G401 (cell line): ENCODE measurements around the gene NOTO. TPM values are rescaled to one million over a fixed set of nuclear protein-coding genes. Genes with fewer than 3 reads are reported as not detected.

Experiments
- DNase-seq: peaks from one replicate; pipeline ENCODE4 v3.0.0-alpha.2; 2015; ENCODE audit warnings: low spot score
- in situ Hi-C: cut with HindIII; loops from 2 replicates; pipeline ENCODE4 v1.10.0; 2016; ENCODE audit warnings: low sequenced_read_pairs, mixed read lengths
- total RNA-seq: library from RNA; depleted of rRNA; stranded (reverse); fragments of >200 nt; shearing (Covaris generic); gene quantifications from 2 replicates; pipeline ENCODE4 v1.2.3, GENCODE V29; 2014; rRNA removed

The NOTO gene
- total RNA-seq, 1 experiment from 2014 or later, result not detected

GRCh38 chr2:73254343-73255006 lies 52.1 kb downstream of the NOTO start:
- no peak for DNase-seq
- in situ Hi-C loops, result no loop called here

- in situ Hi-C loops, result no loop called here
- DNase-seq, result no peak
Measured at GRCh38 chr2:73255007-73255644, 52.8 kb downstream of the NOTO start.

DNA sequence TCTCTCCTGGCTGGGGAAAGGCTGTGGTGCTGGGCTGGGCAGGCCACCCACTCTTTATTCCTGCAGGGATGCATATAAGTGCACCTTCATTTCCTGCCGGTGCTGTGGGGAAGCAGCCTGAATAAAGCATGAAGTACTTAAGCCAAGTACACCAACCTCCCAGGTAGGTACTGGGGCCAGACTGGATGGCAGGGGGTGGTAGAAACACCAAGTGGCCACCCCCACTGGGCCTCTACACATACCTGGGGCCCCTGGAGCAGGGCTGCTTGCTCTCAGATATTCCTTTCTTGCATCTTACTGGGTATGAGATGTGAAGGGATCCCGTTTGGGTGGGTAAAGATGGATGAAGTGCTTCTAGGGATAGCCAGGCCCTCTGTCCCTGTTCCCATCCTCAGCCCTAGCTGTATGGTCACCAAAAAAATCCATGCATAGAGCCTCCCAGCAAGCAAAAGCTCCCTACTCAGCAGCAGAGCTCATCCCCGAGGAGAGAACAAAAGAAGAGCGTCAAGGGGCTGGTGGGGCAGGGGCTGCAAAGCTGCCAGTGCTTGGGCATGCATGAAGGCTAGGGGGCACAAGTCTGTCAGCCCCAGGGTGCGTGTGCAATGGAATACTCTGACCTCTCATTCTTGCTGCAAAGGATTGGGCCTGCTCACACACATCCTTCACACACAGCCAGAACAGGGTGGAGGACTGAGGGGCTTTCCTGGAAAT lies 53.7 kb downstream of the NOTO start:
- in situ Hi-C loops, result no loop called here
- no peak for DNase-seq

DNA sequence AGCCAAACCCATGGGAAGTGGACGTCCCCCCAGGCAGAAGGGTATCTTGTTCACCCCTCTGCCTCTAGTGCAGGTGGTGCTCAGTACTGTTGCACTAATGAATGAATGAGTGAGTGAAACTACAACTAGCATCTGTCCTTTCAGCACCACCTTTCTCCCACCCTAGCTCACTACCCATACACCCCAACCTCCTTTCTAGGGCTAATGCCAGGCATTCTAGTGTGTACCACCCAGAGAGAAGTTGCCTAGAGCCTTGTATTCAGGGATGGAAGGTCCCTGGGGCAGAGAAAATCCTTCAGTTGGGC lies 54.2 kb downstream of the NOTO start:
- in situ Hi-C loops, result no loop called here
- no peak for DNase-seq

DNA sequence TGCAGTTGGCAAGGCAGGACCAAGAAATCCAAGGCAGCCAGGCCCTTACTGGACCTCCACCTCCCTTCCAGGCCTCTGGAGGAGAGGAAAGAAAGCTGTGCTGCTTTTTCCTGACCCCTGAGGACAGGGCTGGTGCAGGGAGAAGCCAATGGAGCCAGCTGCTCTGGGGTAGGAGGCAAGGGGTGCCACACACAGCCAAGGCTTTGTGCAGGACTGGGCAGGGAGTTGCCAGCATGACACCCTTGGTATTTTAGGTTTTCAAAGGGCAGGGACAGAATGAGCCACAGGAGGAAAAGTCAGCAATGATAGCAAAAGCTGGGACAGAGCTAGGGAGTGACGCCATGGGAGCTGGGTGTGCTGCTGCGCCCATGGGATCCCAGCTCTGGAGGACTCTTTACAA lies 54.6 kb downstream of the NOTO start:
- in situ Hi-C loops, result no loop called here
- no peak for DNase-seq

GRCh38 chr2:73257425-73258125 lies 55.2 kb downstream of the NOTO start:
- no peak for DNase-seq
- in situ Hi-C loops, result no loop called here

DNA sequence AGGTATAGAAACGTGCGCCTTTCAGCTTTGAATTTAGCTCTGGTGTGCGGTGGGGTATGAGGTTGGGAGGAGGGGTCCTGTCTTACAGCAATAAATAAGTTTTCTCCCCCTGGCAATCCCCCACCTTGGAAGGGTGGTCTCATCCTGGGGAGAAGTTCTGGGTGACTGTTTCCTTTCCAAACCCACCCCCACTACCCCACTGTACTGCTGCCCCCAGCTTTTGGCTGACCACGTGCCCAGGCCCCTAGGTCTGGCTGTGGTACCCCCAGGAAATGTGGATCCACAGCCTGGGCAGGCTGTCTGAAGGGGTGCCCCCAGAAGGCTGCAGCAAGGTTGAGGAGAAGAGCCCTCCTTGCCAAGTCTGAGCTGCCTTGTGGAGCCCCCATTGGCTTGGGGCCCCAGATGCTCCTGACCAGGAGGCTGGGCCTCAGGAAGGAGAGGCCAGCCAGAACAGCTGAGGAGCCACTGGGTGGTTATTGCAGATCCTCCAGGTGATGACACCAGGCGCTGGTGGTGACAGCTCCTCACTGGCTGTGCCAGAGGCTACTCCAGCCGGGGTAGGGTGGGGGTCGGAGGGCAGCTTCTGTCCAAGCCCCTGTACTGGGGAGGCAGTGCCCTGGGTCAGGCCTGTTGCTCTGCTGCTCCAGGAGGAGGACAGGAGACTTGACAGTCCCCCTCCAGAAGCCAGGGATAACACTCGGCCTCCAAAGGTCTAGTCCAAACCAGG lies 56.0 kb downstream of the NOTO start:
- no peak for DNase-seq
- in situ Hi-C loops, result no loop called here

DNA sequence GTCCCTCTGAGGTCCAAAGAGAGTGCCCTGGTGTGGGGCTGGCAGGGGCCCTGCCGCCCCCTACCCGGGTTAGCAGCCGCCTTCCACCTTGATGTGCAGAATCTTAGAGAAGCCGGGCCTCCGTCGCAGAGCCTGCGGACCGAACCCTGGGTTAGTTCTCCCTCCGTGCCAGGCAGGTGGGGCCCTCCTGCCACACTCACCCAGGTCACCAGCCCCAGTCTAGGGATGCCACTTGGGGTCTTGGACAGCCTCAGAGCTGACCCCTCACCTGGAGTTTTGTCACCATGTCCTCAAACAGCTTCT lies 56.5 kb downstream of the NOTO start:
- in situ Hi-C loops, result no loop called here
- DNase-seq, result no peak

GRCh38 chr2:73259276-73259675 lies 56.9 kb downstream of the NOTO start:
- in situ Hi-C loops, result no loop called here
- no peak for DNase-seq

- no peak for DNase-seq
- in situ Hi-C loops, result no loop called here
Measured at GRCh38 chr2:73259704-73260337, 57.4 kb downstream of the NOTO start.

- in situ Hi-C loops, result no loop called here
- peak; percentile 81 for DNase-seq
Measured at GRCh38 chr2:73260338-73260984, 58.1 kb downstream of the NOTO start.

Other genes with a start within 250 kb of the NOTO start
- gene SFXN5, start 130.9 kb upstream of the NOTO start, total RNA-seq, result 11.4 and 24.6 TPM in 2 replicates
- gene RAB11FIP5, start 89.6 kb upstream of the NOTO start, total RNA-seq, result 18.1 and 19.0 TPM in 2 replicates
- 40.0 and 40.5 TPM in 2 replicates for gene SMYD5, start 11.7 kb downstream of the NOTO start, total RNA-seq
- gene PRADC1, start 30.7 kb downstream of the NOTO start, total RNA-seq, result 21.9 and 33.7 TPM in 2 replicates
- gene CCT7, start 31.7 kb downstream of the NOTO start, total RNA-seq, result 797 and 982 TPM in 2 replicates
- gene FBXO41, start 81.9 kb downstream of the NOTO start, total RNA-seq, result 3.6 and 11.1 TPM in 2 replicates
- not detected in 2 replicates for gene EGR4, start 91.0 kb downstream of the NOTO start, total RNA-seq
- gene ALMS1, start 183.3 kb downstream of the NOTO start, total RNA-seq, result 10.0 and 36.2 TPM in 2 replicates